OCI-LY1 (cell line): ENCODE measurements around the gene IL21R.

Source experiments
- CTCF ChIP-seq: fragments of 200-600 bp; sonication (generic), shearing (Covaris generic); IDR thresholded peaks from 2 replicates; pipeline ENCODE4 v1.5.1; 2017; ENCODE audit warnings: mild to moderate bottlenecking, antibody characterized with exemption, low read length, moderate library complexity, mixed read lengths
- EZH2 ChIP-seq: fragments of 200-600 bp; sonication (generic), shearing (Covaris generic); IDR thresholded peaks from 2 replicates; pipeline ENCODE4 v1.8.0; 2017; ENCODE audit warnings: borderline replicate concordance, mixed run types, mild to moderate bottlenecking, antibody characterized with exemption, low read length, moderate library complexity, mixed read lengths

- TF ChIP-seq CTCF: no peak
- no peak for TF ChIP-seq EZH2
These were observed 39.3 kb downstream of the IL21R start for GRCh38 chr16:27441276-27441675.
